ENCODE results near the gene DENND1B.

DENND1B gene

GRCh38 chr1:197733324-197733723 is 42.0 kb downstream of the DENND1B start:
- no peak for TF ChIP-seq CTCF (IDR thresholded peaks at IDR 0.05; ENCODE audit: low read depth, low read length)
- no peak for DNase-seq (ENCODE audit: extremely low read depth, low read depth)

- no peak for DNase-seq (ENCODE audit: extremely low read depth, low read depth)
- TF ChIP-seq CTCF (IDR thresholded peaks at IDR 0.05; ENCODE audit: low read depth, low read length): no peak
These were observed 43.1 kb downstream of the DENND1B start for GRCh38 chr1:197732187-197732586.

GRCh38 chr1:197731449-197731848 is 43.8 kb downstream of the DENND1B start:
- TF ChIP-seq CTCF (IDR thresholded peaks at IDR 0.05; ENCODE audit: low read depth, low read length): no peak
- no peak for DNase-seq (ENCODE audit: extremely low read depth, low read depth)

- TF ChIP-seq CTCF (IDR thresholded peaks at IDR 0.05; ENCODE audit: low read depth, low read length): no peak
- no peak for DNase-seq (ENCODE audit: extremely low read depth, low read depth)
These were observed 49.3 kb downstream of the DENND1B start for GRCh38 chr1:197725976-197726375.

GRCh38 chr1:197725044-197725443 is 50.2 kb downstream of the DENND1B start:
- DNase-seq (ENCODE audit: extremely low read depth, low read depth): no peak

GRCh38 chr1:197715806-197716205 is 59.5 kb downstream of the DENND1B start:
- DNase-seq (ENCODE audit: extremely low read depth, low read depth): no peak
- no peak for TF ChIP-seq CTCF (IDR thresholded peaks at IDR 0.05; ENCODE audit: low read depth, low read length)

More at GRCh38 chr1:197725044-197725443, 50.2 kb downstream of the DENND1B start:
- TF ChIP-seq CTCF (IDR thresholded peaks at IDR 0.05; ENCODE audit: low read depth, low read length): no peak

- DNase-seq (ENCODE audit: extremely low read depth, low read depth): no peak
- TF ChIP-seq CTCF (IDR thresholded peaks at IDR 0.05; ENCODE audit: low read depth, low read length): no peak
These were observed 68.7 kb downstream of the DENND1B start for GRCh38 chr1:197706601-197707000.

Data from AG09319 (cell line).